ENCODE results near the gene SLAMF8.

The SLAMF8 gene

DNA sequence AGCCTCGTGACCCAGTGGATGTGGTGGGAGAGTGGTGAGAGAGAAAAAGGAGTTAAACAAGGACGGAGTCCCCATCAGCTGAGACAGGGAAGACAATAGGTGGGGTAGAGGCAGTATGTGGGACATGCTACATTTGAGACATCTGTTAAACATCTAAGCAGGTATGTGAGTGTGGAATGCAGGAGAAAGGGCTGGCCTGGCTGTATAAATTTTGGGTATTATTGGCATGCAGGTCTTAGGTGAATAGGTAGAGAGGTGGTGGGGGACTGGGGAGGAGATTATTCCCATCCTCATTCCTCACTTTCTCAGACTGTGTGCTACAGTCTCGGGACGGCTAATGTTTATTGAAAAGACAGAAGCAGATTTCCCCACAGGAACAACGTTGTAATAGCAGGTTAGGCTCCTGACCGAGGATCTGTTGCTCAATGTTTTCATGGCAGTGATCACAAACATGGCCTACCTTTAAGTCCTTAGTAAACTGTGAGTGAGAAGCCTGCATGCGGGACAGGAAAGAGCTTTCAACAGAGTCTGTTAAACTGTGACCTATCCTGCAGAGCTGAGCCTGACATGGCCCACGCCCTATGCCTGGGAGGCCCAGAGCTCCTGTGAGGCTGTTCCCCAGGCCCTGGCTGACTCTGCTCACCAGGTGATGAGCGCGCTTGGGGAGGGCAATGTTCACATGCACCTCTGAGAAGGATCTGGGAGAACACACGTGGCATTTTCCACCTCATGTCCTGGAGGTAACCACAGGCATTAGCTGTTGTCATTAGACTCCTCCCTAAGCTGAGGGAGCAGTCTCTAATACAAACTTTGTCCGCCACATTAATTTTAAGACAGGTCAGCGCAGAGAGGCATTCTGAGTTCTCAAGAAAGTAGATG, 19.3 kb downstream of the SLAMF8 start:
- no peak for DNase-seq (ENCODE audit: low read depth in 1 of 2, low spot score in 1 of 2)

GRCh38 chr1:159847231-159847630, 20.6 kb downstream of the SLAMF8 start:
- DNase-seq (ENCODE audit: low read depth in 1 of 2, low spot score in 1 of 2), result no peak

GRCh38 chr1:159848326-159848725, 21.7 kb downstream of the SLAMF8 start:
- DNase-seq (ENCODE audit: low read depth in 1 of 2, low spot score in 1 of 2), result no peak

- DNase-seq (ENCODE audit: low read depth in 1 of 2, low spot score in 1 of 2), result no peak
These were observed 23.1 kb downstream of the SLAMF8 start for GRCh38 chr1:159849626-159850366.

DNA sequence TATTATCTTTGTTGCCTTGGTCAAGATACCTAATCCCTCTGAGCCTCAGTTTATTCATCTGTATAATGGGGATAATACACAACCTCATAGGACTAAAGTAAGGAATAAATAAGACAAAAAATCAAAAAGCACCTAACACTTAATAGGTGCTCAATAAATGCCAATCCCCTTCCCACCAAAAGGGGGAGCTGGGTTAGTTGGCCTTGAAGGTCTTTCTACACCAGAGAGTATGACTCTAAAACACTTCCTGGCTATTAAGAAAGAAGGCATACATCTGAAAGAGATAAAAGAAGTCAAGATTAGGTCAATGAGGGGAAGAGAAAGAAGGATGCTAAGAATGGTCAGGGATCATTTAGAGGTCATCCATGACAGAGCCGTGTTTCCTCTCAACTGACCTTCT, 24.7 kb downstream of the SLAMF8 start:
- DNase-seq (ENCODE audit: low read depth in 1 of 2, low spot score in 1 of 2), result no peak

- DNase-seq (ENCODE audit: low read depth in 1 of 2, low spot score in 1 of 2), result no peak
These were observed 26.9 kb downstream of the SLAMF8 start for GRCh38 chr1:159853417-159854115.

DNA sequence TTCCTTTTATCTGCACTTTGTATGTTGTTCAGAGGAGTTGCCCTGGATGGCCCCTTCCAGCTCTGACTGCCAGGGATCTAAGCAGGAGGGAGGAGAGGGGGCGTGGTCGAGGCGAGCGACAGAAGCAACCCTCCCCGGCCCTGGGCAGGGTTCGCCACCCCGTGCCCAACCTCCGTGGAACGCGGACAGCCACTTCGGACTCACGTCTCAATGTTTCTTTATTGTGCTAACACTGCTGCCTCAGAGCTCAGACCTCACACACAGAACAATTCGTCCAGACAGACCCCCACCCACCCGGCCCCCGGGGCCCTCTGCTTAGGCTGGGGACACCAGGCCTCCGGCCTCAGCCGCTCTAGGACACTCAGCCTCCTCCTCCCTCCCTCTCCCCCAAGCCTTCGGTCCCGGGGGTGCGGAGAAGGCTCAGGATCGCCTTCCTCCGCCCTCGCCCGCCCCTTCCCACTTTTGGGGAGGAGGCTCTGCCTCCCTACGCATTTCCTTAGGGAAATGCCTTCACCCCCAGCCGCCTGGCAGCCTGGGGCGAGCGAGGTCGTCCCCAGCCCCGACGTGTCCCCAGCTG, 27.5 kb downstream of the SLAMF8 start:
- no peak for DNase-seq (ENCODE audit: low read depth in 1 of 2, low spot score in 1 of 2)

GRCh38 chr1:159854693-159855192, 28.1 kb downstream of the SLAMF8 start:
- DNase-seq (ENCODE audit: low read depth in 1 of 2, low spot score in 1 of 2), result peak; percentile 45 to 56

GRCh38 chr1:159855709-159856108, 29.0 kb downstream of the SLAMF8 start:
- no peak for DNase-seq (ENCODE audit: low read depth in 1 of 2, low spot score in 1 of 2)

- no peak for DNase-seq (ENCODE audit: low read depth in 1 of 2, low spot score in 1 of 2)
These were observed 29.9 kb downstream of the SLAMF8 start for GRCh38 chr1:159856576-159856975.

DNA sequence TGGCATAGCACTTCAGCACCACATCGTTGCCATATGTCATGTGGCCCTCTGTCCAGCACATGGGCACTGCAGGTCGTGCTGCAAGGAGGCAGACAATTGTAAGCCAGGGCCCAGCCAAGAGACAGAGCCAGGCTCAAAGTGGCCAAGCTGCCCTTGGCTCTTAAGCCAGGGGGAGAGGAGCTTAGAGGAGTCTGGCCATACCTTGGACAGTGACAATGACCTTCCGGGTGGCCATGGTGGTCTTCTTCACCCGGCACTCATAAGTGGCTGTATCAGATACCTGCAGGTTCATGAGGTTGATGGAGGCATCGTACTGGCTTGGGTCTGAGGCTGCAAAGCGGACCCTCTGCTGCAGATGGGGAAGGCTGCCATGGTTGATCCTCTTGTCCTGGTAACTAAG, 31.2 kb downstream of the SLAMF8 start:
- DNase-seq (ENCODE audit: low read depth in 1 of 2, low spot score in 1 of 2), result no peak

- no peak for DNase-seq (ENCODE audit: low read depth in 1 of 2, low spot score in 1 of 2)
These were observed 33.2 kb downstream of the SLAMF8 start for GRCh38 chr1:159859767-159860322.

DNA sequence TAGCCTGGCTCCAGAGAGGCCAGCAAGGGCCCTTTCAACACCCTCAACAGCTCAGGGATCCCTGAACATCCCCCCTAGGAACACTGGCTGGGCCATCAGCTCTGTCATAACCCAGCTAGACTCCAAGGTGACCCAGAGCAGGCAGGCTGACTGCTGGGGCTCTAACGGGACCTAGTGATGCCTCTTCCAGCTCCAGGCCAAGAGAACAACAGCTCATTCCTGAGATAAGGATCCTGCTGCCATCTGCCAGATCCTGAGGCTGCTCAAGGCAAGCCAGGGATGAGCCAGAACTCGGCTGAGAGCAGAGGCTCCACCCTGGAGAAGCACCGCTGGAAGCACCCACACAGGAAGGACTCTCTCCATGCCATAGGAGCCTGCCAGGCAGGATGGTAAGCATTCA, 33.8 kb downstream of the SLAMF8 start:
- DNase-seq (ENCODE audit: low read depth in 1 of 2, low spot score in 1 of 2), result no peak

DNA sequence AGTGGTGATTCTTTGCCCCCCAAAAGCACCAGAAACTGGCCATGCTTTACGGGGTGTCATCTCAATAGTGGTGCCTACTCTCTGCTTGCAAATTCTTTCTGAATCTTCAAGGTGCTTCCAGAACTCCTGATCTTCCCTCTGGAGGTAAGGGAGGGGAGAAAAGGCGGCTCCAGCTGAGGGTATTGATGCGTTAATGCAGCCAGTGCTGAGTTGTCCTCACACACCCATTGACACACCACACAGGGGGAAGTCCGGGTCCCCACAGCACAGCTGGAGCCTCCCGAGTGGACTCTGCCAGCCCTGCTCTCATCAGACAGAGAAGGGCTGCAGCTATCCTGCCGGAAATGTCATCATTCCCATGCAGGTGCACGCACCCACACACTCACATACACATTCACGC, 34.5 kb downstream of the SLAMF8 start:
- DNase-seq (ENCODE audit: low read depth in 1 of 2, low spot score in 1 of 2), result no peak

- no peak for DNase-seq (ENCODE audit: low read depth in 1 of 2, low spot score in 1 of 2)
These were observed 35.4 kb downstream of the SLAMF8 start for GRCh38 chr1:159862031-159862430.

- no peak for DNase-seq (ENCODE audit: low read depth in 1 of 2, low spot score in 1 of 2)
These were observed 35.9 kb downstream of the SLAMF8 start, which contains the start of gene VSIG8 for GRCh38 chr1:159862557-159862956. TSS of gene VSIG8 (minus strand) at chr1:159862657. CDS start at chr1:159862521, 136 bp downstream.

DNA sequence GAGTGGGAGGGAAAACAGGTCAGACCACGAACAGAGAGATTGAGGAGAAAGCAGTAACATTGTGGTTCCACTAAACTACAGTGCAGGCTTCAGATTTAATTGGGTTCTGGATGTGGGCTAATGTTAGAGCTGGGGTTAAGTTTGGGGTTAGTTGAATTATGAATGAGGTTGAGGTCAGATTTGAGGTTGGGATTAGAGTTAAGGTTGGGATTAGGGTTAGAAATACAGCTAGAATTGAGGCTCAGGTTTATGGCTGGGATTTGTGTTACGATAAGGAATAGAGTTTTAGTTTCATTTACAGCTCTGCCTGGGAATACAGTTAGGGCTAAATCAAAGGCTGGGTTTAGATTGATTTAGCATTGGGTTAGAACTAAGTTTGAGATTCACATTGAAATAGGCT, 37.6 kb downstream of the SLAMF8 start:
- no peak for DNase-seq (ENCODE audit: low read depth in 1 of 2, low spot score in 1 of 2)

- no peak for DNase-seq (ENCODE audit: low read depth in 1 of 2, low spot score in 1 of 2)
These were observed 39.4 kb downstream of the SLAMF8 start for GRCh38 chr1:159866066-159866465.

GRCh38 chr1:159866905-159867663, 40.4 kb downstream of the SLAMF8 start:
- no peak for DNase-seq (ENCODE audit: low read depth in 1 of 2, low spot score in 1 of 2)

GRCh38 chr1:159867664-159868026, 41.0 kb downstream of the SLAMF8 start:
- no peak for DNase-seq (ENCODE audit: low read depth in 1 of 2, low spot score in 1 of 2)
